HUDEP-2 (cell line): Measurements from ENCODE around the gene GPC5.
A peak's percentile ranks its signal among the peaks of the same experiment; 100 is the strongest.

ENCODE experiments used
- DNase-seq, 76 experiments: peaks; one replicate each; lab custom pipeline; 2025; ENCODE audit not compliant: unreplicated experiment in 76 of 76; lab: John Stamatoyannopoulos, UW

The GPC5 gene

DNA sequence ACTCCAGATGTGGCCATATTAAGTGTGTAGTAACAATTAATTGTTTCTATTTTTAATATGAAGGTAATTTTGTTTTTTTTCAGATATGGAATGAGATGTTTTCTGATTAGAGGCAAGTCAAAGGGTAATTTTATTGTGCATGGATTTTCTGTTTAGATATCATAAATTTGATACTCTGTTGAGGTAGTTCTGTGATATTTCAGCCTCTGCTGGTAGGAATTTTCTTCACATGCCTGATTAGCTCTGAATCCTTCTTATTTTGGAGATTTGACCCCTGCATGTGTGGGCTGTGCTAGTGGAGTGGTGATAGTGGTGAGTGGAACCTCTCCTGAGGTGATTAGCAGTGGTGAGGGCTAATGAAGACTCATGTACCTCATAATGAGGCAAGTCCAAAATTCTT is 301.4 kb downstream of the GPC5 start:
- no peak for DNase-seq

DNA sequence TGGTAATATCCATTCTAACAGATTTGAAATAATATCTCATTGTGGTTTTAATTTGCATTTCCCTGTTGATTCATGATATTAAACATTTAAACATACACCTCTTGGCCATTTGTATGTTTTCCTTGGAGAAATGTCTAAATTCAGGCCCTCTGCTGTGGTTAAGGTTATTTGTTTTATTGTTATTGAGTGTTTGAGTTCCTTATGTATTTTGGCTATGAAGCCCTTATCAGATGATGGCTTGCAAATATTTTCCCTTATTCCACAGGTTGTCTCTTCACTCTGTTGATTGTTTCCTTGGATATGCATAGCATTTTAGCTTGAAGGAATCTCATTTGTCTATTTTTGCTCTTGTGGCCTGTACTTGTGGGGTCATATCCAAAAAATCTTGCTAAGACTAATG is 303.6 kb downstream of the GPC5 start:
- DNase-seq, result no peak

DNA sequence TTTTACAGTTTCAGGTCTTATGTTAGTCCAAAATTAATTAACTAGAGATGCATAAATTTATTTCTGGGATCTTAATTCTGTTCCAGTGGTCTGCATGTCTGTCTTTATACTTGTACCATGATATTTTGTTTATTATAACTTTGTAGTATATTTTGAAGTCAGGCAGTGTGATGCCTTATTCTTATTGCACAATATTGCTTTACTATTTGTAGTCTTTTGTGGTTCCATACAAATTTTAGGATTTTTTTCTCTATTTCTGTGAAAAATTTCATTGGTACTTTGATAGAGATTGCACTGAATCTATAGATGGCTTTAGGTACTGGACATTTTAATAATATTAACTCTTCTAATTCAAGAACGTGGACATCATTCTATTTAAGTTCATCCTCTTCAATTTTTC is 304.0 kb downstream of the GPC5 start:
- DNase-seq, result no peak

DNA sequence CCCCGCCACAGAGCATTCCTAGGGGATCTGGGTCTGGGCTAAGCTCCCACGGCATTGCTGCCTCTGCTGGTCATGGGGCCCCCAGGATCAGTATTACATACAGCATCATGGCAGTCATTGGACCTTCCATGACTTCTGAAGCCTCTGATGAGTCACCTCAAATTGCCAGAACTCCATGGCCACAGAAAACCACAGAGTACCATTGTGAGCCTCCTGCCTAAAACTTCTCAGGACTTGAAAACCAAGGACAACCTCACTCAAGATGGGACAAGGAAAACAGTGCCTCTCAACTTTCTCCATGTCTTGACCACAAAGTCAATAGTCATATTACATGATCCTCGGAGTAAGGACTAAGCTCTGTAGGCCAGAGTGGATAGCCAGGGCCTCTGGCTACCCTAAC is 306.0 kb downstream of the GPC5 start:
- DNase-seq, result no peak

DNA sequence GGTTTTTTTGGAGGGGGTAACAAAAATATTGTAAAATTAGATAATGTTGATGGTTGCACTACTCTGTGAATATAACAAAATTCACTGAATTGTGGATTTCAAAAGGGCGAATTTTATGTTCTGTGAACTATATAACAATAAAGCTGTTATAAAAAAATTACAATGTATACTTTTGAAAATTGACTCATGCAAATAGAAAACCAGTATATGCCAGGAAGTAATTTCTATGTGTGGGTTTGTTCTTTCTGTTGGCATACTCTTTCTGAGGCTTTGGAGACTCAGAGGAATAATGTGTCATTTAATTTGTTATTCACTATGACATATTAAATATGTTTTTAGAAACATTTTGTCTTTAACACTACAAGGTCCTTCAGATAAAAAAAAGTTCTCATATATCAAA is 310.1 kb downstream of the GPC5 start:
- DNase-seq, result no peak

DNA sequence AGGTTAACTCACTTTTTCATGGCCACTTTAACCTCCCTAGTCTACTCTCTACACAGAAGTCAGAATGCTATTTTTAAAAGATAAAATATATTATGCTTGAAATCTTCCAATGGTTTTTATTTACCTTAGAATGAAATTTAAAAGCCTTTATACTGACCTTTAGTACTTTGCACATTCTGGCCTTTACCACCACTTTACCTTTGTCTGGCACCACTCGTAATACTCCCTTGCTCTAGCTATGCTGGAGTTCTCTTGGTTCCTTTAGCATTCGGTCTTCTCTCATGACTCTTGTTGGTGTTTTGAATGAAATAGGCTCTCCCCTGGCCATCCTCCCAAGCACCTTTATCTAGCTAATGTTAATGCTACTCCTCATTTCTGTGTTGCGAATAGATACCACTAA is 310.8 kb downstream of the GPC5 start:
- no peak for DNase-seq

DNA sequence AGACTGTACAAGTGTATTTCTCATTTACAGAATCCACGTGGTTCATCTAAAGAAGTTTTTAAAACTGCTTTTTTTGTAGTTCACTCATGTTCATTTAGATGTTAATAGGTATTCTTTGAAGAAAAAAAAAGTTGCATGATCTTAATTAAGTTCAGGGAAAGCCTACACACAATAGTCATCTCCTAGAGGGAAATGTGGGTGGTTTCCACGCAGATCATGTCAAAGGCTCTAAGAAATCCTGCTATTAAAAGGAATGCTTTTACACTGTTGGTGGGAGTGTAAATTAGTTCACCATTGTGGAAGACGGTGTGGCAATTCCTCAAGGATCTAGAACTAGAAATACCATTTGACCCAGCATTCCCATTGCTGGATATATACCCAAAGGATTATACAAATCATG is 312.3 kb downstream of the GPC5 start:
- DNase-seq, result no peak

DNA sequence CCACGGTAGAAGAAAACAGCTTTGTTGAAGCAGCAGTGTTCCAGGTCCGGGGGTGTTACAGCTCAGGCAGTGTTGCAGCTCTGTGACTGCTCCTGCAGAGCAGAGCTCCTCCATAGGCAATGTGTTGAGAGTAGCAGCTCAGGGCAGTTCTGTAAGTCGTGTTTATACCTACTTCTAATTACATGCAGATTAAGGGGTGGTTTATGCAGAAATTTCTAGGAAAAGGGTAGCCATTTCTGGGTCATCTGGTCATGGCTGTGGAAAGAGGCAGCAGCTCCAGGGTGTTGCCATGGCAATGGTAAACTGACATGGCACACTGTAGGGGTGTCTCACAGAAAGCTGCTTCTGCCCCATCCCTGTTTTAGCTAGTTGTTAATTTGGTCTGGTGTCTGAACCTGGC is 316.4 kb downstream of the GPC5 start:
- DNase-seq, result peak in 17 of 76 experiments; percentile 1 to 57 (median 8)

DNA sequence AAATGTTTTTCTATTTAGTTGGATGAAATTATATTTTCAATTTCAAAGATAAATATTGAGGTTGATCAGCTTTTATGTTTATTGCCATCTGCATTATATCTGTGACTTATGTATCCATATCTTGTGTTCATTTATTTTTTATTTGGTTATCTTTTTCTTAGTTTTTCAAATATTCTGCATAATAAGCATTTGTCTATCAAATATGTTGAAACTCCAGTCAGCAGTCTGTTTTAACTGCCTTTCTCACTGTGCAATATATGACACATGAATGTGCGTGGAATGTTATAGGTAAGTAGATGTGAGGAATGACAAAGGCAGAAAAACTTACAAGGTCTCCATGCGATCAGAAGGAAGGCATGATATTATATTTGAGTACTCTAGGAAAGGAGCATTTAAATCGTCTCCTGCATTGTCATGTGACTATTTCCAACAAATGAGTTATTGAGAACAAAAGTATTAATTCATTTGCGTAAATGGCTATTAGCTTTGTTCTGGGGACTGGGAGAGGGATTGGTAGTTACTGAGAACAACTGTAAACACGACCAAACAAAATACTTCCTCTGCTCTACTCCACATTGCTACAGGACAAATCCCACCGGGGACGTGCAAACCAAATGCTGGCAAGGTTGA is 318.1 kb downstream of the GPC5 start:
- no peak for DNase-seq

DNA sequence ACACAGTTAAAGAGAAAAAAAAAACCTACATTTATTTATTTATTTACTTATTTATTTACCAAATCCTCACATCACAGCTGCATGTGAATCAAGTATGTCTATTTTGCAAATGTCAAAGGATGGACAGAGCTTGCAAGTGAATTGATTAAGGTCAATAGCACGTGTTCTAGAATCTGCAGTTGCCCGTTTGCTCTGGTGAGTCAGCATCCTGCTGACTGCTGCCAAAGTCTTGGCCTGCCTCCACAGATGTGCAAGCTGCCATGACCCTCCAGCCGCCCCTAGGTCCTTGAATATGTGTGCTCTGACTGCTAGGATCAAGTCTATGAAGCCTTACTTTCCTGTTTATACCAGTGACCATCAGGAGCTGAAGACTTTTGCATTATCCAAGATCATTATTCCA is 320.6 kb downstream of the GPC5 start:
- DNase-seq, result peak in 69 of 76 experiments; percentile 9 to 88 (median 55)

DNA sequence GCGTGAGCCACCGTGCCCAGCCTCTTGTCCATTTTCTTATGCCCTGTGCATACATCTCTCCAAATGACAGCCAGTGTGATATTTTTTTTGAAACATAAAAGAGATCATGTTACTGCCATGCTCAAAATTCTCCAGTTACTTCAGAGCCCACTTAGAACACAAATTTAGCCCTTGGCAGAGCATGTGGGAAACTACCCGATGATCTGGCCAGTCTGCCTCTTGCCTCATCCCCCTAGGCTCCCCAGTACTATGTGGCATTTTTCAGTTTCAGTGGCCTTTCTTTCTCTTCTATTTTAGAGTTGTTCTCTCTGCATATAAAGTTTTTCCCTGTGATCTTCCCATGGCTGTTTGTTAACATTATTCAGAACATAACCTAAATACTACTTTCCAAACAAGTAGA is 323.0 kb downstream of the GPC5 start:
- no peak for DNase-seq

DNA sequence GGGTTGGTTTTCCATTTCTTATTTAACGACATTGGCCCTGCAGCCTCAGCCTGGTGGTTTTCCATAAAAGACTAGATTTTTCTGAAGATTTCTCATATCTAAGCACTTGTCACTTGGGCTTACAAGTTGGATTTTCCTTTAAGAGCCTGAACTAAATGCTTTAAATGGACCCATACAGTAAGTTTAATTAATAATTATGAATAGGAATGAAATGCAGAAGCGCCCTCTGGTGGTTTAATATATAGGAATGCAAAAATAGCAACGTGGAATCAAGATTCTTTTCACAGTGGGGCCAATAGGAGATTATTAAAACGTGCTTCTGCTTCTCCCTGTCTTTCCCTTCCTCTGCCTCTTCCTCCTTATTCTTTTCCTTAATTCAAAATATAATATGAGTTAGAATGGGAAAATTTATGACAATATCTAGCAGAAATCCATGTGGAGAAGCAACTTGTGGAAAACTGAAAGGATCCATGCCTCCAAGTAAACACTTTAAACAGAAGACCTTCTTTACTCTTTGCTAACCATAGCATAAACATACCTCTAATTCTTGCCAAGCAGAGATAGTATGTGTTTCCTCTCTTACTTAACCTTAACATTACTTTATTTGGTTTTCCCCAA is 324.0 kb downstream of the GPC5 start:
- peak in 26 of 76 experiments; percentile 3 to 54 (median 28) for DNase-seq

DNA sequence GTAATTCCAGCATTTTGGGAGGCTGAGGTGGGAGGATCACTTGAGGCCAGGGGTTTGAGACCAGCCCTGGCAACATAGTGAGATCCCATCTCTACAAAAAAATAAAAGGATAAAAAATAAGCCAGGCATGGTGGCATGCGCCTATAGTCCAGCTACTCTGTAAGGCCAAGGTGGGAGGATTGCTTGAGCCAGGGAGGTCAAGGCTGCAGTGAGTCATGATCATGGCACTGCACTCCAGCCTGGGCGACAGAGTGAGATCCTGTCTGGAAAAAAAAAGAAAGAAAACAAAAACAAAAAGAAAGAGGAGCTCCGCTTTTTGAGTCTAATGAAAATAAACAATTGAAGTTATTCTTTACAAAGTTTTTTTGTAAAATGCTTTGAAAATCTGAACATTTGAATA is 326.2 kb downstream of the GPC5 start:
- no peak for DNase-seq

DNA sequence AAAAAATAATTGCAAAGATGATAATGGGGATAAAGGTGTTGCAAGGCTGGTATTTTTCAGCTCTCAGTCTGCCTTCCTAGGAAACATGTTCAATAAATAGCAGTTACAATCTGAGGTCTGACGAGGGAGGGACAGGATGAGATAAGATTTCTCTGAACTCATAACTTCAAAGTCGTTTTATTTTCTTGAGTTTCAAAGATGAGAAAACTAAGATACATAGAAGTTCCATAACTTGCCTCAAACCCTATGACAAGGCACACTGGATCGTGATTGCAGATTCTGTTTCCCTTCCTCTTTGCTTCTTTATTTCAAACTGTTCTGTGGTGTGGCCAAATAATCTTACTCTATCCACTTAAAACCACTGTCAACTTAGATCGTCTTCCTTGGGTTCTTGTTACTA is 327.2 kb downstream of the GPC5 start:
- DNase-seq, result no peak

DNA sequence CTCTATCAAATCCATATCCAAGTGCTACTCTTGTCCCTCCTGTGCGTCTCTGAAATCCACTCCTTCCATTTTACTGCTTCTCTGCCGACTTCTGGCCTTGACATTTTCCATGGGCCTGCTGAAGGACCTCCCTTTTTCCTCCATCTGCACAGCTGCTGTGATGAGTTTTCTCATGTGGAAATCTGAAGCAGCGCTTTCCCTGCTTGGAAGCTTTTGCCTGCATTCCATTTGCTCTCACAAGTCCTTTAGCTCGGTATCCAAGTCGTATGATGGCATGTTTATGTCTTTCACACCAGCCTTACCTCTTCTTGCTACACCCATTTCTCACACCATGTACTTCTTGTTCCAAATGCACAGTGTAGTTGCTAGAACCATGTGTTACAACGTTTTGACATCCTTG is 328.2 kb downstream of the GPC5 start:
- no peak for DNase-seq

DNA sequence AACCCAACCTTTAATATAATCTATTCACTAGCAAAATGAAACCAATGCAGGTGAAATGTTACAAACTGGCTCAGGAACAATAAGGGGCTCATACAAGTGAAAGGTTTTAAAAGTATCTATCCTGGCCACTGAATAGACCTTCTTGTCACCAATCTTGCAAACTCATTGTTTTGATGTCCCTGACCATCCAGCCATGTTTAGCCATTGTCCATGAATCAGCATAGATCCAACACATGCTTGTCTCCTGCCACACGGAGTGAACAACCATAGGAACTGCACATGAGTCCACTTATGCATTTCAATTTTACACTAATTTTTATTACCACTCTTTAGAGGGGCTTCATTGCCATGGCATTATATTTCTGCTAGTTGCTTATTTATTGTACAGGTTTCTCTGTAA is 331.4 kb downstream of the GPC5 start:
- DNase-seq, result no peak

DNA sequence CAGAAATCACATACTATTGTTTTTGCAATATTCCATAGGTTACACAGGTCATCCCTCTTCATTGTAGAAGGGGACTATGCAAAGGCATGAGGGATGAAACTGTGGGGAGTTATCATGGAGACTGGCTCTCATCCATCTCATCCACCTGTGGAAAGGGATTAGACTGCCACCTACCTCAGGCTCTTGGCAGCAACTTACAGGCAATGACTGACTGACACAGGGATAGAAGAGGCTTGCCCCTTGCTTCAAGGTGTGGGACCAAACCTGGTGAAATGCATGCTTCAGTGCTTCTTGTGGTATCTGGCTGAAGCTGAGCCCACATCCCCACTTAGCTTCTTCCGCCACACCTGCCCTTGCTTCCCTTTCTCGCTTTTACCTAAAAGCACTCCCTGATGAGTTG is 341.3 kb downstream of the GPC5 start:
- no peak for DNase-seq

DNA sequence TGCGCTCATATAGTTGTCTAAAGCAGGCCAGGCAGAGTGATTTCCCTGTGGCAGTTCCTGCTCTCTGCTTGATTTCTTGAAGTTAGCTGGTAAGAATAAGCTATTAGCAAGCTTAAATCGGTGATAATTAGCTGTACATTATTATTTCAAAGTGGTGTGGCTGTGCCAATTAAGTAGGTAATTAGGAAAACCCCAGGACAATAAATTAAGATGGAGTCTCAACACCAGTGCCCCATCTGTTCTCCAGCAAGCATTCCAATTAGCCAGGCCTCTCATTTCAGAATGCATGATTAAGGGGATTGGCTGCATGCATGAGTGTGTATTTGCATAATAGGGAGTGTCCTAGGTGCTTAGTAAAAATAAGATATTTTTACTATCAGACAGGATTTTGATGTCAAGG is 342.3 kb downstream of the GPC5 start:
- no peak for DNase-seq

DNA sequence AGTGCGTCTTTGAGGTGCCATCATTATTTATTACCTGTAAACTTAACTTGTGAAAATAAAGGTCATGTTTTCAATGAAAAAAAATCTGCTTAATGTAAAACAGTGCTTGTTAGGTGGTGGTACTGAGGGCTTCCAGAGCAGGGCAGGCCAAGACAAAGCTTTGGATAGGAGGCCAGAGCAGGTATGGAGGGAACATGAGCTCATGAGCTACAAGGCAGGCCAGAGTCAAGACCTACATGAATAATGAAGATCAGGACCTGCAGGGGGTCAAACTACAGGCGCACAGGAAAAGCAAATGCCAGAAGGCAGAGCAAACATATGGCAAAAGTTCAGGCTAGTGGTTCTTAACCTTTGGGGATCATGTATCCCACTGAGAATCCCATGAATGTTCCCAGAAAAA is 343.5 kb downstream of the GPC5 start:
- DNase-seq, result no peak

DNA sequence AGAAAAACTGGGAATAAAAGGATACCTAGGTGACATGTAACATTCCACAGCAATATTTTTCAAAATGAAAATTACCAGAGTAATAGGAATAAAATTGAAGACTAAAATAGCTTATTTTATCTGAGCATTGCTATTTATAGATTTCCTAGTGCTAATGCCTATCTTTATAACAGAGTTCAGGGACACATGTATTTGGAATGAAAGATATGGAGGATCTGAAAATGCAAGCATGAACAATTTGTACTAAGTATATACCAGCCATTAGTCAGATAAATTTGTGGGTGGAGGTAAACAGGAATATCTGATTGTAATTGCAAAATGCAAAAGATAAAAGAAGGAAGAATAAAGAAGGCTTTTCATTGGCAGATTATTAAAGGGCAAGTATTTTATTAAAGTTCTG is 345.9 kb downstream of the GPC5 start:
- no peak for DNase-seq

DNA sequence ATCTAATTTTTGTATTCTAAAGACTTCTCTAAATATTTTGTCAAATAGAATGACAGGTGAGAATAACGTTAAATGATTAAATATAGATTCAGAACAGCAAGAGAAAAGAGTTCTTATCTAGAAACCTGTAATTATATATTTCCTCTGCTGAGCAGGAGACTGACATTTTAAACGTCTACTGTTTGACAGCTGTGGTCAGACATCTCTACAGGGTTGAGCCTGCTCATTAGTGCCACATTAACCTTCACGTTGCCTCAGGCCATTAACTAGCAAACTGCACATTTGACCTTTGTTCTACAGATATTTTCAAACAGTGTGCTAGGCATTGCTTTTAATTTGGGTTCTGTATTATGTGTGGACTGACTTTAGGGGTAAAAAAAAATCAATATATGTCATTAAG is 347.5 kb downstream of the GPC5 start:
- no peak for DNase-seq

DNA sequence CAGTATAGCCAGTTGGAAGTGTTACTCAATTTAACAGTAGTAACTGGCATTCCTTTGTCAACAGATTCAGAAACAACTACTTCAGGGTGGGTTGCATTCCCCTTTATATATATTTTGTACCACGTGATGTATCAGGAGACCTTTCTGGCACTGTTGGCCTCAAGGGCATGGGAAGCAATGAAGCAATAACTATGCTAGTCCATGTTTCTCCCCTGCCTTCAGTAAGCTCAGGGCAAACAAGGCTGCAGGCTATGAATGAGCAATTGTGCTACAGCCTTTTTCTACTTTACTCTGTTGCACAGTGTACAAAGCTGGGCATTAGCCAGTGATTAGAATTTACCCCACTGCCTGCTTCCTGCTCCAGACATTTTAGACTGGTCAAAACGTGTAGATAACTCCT is 348.8 kb downstream of the GPC5 start:
- no peak for DNase-seq
